ENCODE data around the gene RSAD2. TPM values are rescaled to one million over a fixed set of nuclear protein-coding genes. Genes with fewer than 3 reads are reported as not detected.

Gene RSAD2
- polyA plus RNA-seq, 1 donor (not counting 4 experiments of a cell fraction or from before 2014, with no cell fraction given), result 1.7 TPM

GRCh38 chr2:6923319-6923718 lies 45.7 kb downstream of the RSAD2 start:
- Histone ChIP-seq H4K20me1 (ENCODE audit: control insufficient read depth, extremely low read depth, insufficient read depth, low read length) (no peaks in the 10 kb centered on the region), H3K9me3 (ENCODE audit: control insufficient read depth, low read depth, low read length) (no peaks in the 10 kb centered on the region), H3K4me1 (ENCODE audit: control insufficient read depth, extremely low read depth, insufficient read depth, low read length) (no peaks in the 10 kb centered on the region), H2AFZ (ENCODE audit: control insufficient read depth, low read length) (no peak overlapping the region), H3K27ac (ENCODE audit: control insufficient read depth, insufficient read depth, low read length) (no peak overlapping the region), H3K9me1 (ENCODE audit: control insufficient read depth, extremely low read depth, insufficient read depth, low read length) (no peaks in the 10 kb centered on the region), H3K9ac (ENCODE audit: control insufficient read depth, extremely low read depth, insufficient read depth, low read length) (no peak overlapping the region), H3K36me3 (ENCODE audit: control insufficient read depth in 2 of 2, extremely low read depth in 1 of 2, insufficient read depth in 2 of 2, low read length in 2 of 2) (no peaks in the 10 kb centered on the region), H3K27me3 (ENCODE audit: control insufficient read depth, extremely low read depth, insufficient read depth, low read length) (no peaks in the 10 kb centered on the region), H3K4me2 (ENCODE audit: control insufficient read depth, extremely low read depth, insufficient read depth, low read depth, low read length) (no peak overlapping the region), H3K79me2 (ENCODE audit: control insufficient read depth, insufficient read depth, low read length) (no peaks in the 10 kb centered on the region), H3K4me3 (ENCODE audit: control insufficient read depth in 2 of 3, extremely low read depth in 1 of 3, insufficient read depth in 2 of 3, low read depth in 1 of 3, low read length in 3 of 3) (no peak overlapping the region)
- no peak for DNase-seq (ENCODE audit: low read depth, low spot score)
- dilution Hi-C loops (cut with MboI; ENCODE audit: extremely low pct_ligation_motif_present, low sequenced_read_pairs), result no loop called here
- no peak for FAIRE-seq
- no peak for TF ChIP-seq CTCF (optimal IDR thresholded peaks at IDR 0.05 in 1 of 3, IDR thresholded peaks at IDR 0.05 in 1 of 3, conservative IDR thresholded peaks at IDR 0.05 in 1 of 3; ENCODE audit: extremely low read depth in 1 of 3, insufficient read depth in 2 of 3, low read length in 3 of 3)

- no peak for DNase-seq (ENCODE audit: low read depth, low spot score)
- H3K79me2 ChIP-seq (ENCODE audit: control insufficient read depth, insufficient read depth, low read length), result no peaks in the 10 kb centered on the region
- H4K20me1 ChIP-seq (ENCODE audit: control insufficient read depth, extremely low read depth, insufficient read depth, low read length), result no peaks in the 10 kb centered on the region
- TF ChIP-seq CTCF (optimal IDR thresholded peaks at IDR 0.05 in 1 of 3, IDR thresholded peaks at IDR 0.05 in 1 of 3, conservative IDR thresholded peaks at IDR 0.05 in 1 of 3; ENCODE audit: extremely low read depth in 1 of 3, insufficient read depth in 2 of 3, low read length in 3 of 3) (no peak), EZH2 (IDR thresholded peaks at IDR 0.05; ENCODE audit: low read length) (no peak)
- dilution Hi-C loops (cut with MboI; ENCODE audit: extremely low pct_ligation_motif_present, low sequenced_read_pairs), result no loop called here
- H3K27ac ChIP-seq (ENCODE audit: control insufficient read depth, insufficient read depth, low read length), result no peak overlapping the region
- FAIRE-seq, result no peak
- no peaks in the 10 kb centered on the region for H3K36me3 ChIP-seq (ENCODE audit: control insufficient read depth in 2 of 2, extremely low read depth in 1 of 2, insufficient read depth in 2 of 2, low read length in 2 of 2)
- no peaks in the 10 kb centered on the region for H3K4me1 ChIP-seq (ENCODE audit: control insufficient read depth, extremely low read depth, insufficient read depth, low read length)
- no peak overlapping the region for H3K9ac ChIP-seq (ENCODE audit: control insufficient read depth, extremely low read depth, insufficient read depth, low read length)
- H3K4me2 ChIP-seq (ENCODE audit: control insufficient read depth, extremely low read depth, insufficient read depth, low read depth, low read length), result no peak overlapping the region
- H3K9me3 ChIP-seq (ENCODE audit: control insufficient read depth, low read depth, low read length), result no peaks in the 10 kb centered on the region
- no peak overlapping the region for H2AFZ ChIP-seq (ENCODE audit: control insufficient read depth, low read length)
- H3K4me3 ChIP-seq (ENCODE audit: control insufficient read depth in 2 of 3, extremely low read depth in 1 of 3, insufficient read depth in 2 of 3, low read depth in 1 of 3, low read length in 3 of 3), result no peak overlapping the region
- H3K27me3 ChIP-seq (ENCODE audit: control insufficient read depth, extremely low read depth, insufficient read depth, low read length), result no peaks in the 10 kb centered on the region
- H3K9me1 ChIP-seq (ENCODE audit: control insufficient read depth, extremely low read depth, insufficient read depth, low read length), result no peaks in the 10 kb centered on the region
Measured at GRCh38 chr2:6924101-6924923, 46.7 kb downstream of the RSAD2 start.

Data from keratinocyte (primary cell).